ENCODE data around the gene SENP1.

DNA sequence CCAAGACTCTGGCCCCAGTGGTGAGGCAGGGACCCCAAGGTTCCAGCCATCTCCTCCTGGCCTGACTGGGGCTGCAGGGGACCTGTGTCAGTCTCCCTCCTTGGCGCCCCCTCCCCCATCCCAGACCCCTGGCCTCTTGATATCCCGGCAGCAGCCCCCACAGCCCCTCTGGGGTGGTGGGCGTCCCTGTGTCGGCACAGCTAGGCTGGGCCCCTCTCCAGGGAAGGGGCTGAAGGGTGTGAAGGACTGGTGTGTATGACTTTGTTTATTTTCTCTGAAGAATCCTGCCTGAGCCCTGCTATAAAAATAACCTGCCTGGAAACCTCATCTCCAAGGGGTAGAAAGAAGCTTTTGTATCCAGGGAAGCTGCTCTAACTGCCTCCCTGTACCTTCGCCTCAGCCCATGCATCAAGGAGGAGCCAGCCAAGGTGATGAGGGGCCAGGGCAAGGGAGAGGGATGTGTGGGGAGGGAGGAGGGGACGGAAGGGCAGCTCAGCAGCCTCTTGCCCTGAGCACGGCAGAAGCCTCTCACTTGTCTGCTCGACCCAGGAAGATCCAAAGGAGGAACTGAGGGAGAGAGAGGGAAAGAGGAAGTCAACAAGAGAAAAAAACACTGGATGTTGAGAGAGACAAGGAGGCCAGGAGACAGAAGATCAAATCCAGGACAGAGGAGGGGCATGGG is 76.2 kb downstream of the SENP1 start:
- TF ChIP-seq EZH2 (IDR thresholded peaks at IDR 0.05) (no peak), POLR2AphosphoS5 (IDR thresholded peaks at IDR 0.05; ENCODE audit: borderline replicate concordance, low read depth, low read length) (no peak), FOXP2 (optimal IDR thresholded peaks at IDR 0.05; ENCODE audit: control extremely low read depth, extremely low read length, insufficient read depth) (no peak)

Measured in SK-N-MC (cell line).